ENCODE results near the gene LITAF.

DNA sequence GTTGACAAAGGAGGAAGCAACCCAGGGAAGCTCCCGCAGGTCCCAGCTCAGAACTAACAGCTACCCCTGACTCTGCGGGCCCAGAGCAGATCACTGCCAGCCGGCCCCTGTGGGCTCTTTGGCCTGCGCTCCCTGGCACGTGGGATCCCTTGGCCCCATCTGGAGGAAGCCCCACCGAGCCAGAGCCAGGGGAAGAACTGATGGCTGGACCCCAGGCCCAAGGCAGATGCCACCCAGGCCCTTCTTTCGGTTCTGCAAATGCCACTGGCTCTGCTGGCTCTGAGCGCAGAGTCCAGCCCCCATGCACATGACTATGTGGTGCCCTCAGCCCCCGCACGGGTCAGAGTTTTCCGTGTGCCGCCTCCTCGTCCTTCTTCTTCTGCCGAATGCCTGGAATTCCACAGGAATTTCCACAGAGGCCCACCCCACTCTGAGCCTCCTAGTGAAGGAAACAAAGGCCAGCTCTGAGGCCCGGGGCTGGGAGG is 45.8 kb upstream of the LITAF start:
- no peak for TF ChIP-seq RFX5 (IDR thresholded peaks at IDR 0.05)
- TF ChIP-seq PHF8 (IDR thresholded peaks at IDR 0.05; ENCODE audit: borderline replicate concordance, low read depth) = no peak
- TF ChIP-seq, protein P1, sequence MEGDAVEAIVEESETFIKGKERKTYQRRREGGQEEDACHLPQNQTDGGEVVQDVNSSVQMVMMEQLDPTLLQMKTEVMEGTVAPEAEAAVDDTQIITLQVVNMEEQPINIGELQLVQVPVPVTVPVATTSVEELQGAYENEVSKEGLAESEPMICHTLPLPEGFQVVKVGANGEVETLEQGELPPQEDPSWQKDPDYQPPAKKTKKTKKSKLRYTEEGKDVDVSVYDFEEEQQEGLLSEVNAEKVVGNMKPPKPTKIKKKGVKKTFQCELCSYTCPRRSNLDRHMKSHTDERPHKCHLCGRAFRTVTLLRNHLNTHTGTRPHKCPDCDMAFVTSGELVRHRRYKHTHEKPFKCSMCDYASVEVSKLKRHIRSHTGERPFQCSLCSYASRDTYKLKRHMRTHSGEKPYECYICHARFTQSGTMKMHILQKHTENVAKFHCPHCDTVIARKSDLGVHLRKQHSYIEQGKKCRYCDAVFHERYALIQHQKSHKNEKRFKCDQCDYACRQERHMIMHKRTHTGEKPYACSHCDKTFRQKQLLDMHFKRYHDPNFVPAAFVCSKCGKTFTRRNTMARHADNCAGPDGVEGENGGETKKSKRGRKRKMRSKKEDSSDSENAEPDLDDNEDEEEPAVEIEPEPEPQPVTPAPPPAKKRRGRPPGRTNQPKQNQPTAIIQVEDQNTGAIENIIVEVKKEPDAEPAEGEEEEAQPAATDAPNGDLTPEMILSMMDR (IDR thresholded peaks at IDR 0.05) = no peak
- no peak for TF ChIP-seq PBX3 (IDR thresholded peaks at IDR 0.05)
- no peak for TF ChIP-seq BHLHE40 (IDR thresholded peaks at IDR 0.05; ENCODE audit: low read depth, low read length)
- TF ChIP-seq, protein P2, sequence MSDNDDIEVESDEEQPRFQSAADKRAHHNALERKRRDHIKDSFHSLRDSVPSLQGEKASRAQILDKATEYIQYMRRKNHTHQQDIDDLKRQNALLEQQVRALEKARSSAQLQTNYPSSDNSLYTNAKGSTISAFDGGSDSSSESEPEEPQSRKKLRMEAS (IDR thresholded peaks at IDR 0.05) = no peak
- no peak for TF ChIP-seq POLR2A (IDR thresholded peaks at IDR 0.05; ENCODE audit: low read length)
- TF ChIP-seq HDAC2 (IDR thresholded peaks at IDR 0.05) = no peak
- no peak for TF ChIP-seq JUN (IDR thresholded peaks at IDR 0.05)
- no peak for TF ChIP-seq CHD4 (IDR thresholded peaks at IDR 0.05; ENCODE audit: borderline replicate concordance)
- TF ChIP-seq SREBF2 (IDR thresholded peaks at IDR 0.05) = no peak
- TF ChIP-seq ZFP36 (IDR thresholded peaks at IDR 0.05; ENCODE audit: borderline replicate concordance, partially characterized antibody) = no peak
- TF ChIP-seq POLR2AphosphoS2 (conservative IDR thresholded peaks at IDR 0.05; ENCODE audit: low read length) = no peak

All from A549 (cell line).